H54 (cell line): Measurements from ENCODE around the gene CD63.
A peak's percentile ranks its signal among the peaks of the same experiment; 100 is the strongest.

ENCODE experiments used
- DNase-seq: peaks from one replicate; pipeline ENCODE4 v3.0.0; 2011; ENCODE audit warnings: low spot score, mixed read lengths; ENCODE audit not compliant: insufficient read length
- FAIRE-seq: peaks from 3 replicates; lab custom pipeline; 2011; peaks lifted over from hg19 to GRCh38; lab: Jason Lieb, UNC
- POLR2A ChIP-seq: IDR thresholded peaks from 2 replicates; pipeline ENCODE4 v1.6.1; 2011; ENCODE audit warnings: low read depth, mild to moderate bottlenecking, low read length

The CD63 gene

DNA sequence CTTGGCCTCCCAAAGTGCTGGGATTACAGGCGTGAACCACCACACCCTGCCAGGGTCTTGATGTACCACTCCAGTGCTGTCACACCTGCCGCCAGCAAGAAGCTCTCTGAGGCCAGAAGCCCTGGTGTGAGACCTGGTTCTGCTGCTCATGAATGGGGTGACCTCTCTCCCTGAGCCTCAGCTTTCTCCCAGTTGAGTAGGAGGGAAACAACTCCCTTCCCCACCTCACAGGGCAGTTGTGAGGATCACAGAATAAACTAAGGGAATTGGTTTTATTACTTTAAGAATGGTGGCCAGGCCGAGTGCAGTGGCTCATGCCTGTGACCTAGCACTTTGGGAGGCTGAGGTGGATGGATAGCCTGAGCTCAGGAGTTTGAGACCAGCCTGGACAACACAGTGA lies 5.8 kb upstream of the CD63 start:
- TF ChIP-seq POLR2A = no peak
- DNase-seq (no peak), FAIRE-seq (no peak)

DNA sequence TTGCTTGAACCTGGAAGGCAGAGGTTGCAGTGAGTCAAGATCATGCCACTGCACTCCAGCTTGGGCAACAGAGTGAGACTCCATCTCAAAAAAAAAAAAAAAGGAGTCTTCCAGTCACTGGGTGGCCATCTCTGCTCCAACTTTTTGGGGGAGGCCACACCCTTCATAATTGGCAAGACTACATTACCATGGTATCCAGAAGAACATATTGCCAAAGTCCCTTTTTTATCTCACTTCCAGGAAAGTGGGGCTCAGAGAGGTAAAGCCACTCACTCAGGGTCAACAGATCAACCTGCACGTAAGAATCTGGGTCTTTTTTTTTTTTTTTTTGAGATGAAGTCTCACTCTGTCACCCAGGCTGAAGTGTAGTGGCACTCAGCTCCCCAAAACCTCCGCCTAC lies 5.0 kb upstream of the CD63 start:
- DNase-seq (no peak), FAIRE-seq (no peak)
- TF ChIP-seq POLR2A = no peak

DNA sequence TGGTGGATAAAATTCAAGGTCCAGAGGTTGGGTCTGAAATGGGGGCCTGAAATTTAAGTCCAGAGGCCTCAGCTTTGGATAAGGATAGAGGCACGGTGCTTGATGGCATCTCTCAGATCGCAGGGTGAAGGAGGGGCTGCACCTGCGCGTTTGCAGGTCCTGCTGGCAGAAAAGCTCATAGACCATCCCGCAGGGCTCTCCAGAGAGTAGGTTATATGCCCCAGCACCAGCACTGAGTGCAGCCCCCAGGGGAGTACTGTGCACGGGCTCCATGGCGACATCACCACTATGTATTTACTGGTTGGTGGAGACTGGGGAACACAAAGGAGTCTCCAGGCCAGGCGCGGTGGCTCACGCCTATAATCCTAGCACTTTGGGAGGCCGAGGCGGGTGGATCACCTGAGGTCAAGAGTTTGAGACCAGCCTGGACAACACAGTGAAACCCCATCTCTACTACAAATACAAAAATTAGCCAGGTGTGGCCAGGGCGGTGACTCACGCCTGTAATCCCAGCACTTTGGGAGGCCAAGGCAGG lies 4.3 kb upstream of the CD63 start:
- FAIRE-seq (no peak), DNase-seq (no peak)
- TF ChIP-seq POLR2A = no peak

DNA sequence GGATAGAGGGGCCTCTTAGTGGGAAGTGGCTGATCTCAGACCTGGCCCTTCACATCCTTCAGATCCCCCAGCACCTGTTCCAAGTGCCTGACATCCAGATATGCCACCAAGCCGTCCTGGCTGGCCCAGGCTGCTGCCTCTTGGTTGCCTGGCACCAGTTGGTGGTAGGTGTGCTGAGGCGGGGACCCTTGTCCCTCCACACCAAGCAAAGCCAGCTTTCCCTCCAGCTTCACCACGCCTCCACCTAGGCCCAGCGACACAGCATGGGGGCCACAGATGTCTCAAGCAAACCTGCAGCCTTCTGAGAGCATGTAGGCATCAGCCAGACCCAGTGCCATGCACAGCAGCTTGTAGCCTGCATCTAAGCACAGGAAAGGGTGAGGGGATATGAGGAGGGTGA lies 3.5 kb upstream of the CD63 start:
- no peak for TF ChIP-seq POLR2A
- no peak for FAIRE-seq
- no peak for DNase-seq

DNA sequence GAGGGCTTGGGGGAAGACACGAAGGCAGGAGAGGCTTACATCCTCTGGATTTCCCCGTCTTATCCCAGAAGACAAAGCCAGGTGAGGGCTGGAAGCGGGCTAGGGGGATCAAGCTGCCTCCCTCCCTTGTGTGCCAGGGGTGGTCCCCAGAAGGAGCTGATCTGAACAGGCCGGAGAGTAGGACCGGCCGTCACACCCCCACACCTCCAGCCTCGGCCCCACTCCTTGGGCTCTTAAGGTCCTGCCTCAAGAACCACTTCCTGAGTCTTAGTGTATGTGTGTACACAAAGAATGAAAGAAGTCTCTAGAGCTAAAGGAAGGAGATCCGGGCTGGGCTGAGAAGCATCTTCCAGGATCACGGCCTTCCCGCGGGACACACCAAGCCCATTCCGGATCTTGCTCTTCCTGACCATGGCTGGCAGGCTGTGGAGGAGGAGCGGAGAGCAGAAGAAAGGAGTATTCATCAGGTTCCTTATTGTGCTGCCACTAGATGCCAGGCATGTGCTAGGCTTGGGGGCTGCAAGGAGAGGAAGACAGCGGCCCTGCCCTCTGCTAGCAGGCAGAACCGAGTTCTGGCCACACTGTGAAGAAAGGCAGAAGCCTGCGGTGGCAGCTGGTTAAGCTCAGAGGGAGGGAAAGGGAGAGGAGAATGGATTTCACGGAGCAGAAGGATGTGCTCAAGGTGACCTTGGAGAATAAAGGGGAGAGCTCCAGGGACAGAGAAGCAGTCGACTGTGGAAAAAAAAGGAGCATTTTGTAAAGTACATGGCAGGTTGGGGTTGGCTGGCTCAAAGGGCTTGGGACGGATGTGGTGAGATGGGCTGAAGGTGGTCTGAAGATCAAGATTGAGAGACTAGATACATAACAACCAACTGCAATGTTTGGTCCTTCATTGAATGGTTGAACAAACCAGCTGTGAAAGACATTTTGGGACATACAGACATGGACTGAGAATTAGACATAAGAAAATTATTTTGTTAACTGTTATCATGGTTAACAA lies 1.3 kb upstream of the CD63 start:
- FAIRE-seq (no peak), DNase-seq (peak; percentile 55)
- TF ChIP-seq POLR2A = no peak

DNA sequence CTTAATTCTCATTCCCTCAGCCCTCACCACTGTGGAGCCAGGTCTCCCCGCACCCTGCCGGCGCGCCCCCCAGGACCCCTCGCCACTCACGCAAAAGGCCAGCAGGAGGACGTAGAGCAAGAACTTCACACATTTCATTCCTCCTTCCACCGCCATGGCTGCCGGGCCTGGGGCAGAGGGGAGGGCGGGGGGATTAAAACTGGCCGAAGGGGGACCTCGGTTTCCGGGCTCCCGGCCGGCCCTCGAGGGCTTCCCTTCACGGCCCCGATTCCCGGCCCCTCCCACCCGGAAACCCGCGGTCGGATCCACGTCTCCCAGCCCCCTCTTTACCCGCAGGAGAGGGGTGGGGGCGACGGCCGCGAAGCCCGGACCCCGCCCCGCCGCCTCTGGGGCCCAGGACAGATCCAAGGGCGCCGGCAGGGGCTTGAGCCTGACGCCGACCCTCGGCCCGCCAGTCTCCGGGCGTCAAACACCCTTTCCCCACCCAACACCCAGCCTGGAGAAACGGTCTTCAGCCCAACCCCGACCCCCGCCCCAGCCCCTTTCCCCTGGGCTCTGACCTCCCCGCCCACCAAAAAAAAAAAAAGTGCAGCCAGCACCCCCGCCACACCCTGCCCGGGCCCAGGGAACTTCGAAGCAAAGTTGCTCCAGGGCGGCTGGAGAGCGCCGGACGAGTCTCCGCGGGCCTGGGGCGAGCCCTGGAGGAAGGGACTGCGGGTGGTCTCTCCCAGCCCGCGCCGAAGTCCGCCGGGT lies 447 bp downstream of the CD63 start:
- no peak for TF ChIP-seq POLR2A
- DNase-seq (no peak), FAIRE-seq (no peak)

DNA sequence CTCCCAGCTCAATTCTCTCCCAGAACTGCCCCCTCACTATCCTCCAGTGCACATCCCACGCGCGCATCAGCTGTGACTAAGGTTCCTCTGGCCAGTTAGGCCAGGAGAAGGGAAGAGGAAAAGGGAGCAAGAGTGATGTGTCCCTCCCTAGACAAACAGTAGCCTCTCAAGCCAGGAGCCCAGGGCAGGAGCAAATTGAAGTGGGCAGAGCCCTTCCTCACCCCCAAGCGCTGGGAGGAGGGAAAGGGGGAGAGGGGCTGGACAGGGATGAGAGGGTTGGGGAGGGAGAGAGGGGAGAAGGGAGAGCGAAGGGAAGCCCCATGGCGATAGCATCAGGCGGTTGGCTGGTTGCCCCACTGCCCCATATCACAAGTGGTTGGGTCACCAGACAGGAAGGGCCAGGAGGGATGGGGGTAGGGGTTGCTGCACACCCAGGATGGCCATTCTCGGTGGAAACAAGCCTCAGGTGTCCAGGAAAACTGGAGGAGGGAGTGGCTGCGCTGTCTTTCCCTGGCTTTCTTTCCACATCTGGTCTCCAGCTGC lies 1.1 kb downstream of the CD63 start:
- FAIRE-seq = no peak

DNA sequence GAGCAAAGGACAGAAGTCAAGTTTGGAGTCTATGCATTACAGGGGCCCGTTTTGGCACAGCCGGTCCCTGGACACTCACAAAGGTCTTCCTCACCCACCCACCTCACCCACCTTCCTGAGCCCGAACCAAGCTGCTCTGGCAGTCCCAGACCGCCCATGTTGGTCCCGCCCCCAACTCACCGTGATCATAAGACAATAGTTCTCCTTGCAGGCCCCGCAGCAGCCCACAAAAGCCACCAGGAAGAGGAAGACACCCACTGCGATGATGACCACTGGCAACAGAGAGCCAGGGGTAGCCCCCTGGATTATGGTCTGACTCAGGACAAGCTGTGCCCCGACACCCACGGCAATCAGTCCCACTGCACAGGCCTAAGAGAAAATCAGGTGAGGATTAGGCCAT lies 1.8 kb downstream of the CD63 start:
- no peak for DNase-seq
- no peak for FAIRE-seq
- no peak for TF ChIP-seq POLR2A

More for the DNA sequence above, 1.1 kb downstream of the CD63 start:
- TF ChIP-seq POLR2A = no peak
- DNase-seq = no peak

DNA sequence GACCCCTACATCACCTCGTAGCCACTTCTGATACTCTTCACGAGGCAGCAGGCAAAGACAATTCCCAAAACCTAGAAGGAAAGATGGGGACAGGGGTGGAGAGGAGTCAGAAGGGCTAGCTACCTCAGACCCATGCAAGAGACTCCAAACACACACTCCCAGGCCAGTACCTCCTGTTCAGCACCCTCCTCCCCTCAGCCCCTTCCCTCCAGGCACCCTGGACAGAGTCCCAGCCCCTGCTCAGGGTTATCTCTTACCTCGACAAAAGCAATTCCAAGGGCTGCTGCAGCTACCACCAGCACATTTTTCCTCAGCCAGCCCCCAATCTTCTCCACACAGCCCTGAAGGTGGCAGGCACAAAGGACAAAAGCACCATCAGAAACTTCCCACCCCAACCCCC lies 3.3 kb downstream of the CD63 start:
- FAIRE-seq = no peak
- no peak for TF ChIP-seq POLR2A

DNA sequence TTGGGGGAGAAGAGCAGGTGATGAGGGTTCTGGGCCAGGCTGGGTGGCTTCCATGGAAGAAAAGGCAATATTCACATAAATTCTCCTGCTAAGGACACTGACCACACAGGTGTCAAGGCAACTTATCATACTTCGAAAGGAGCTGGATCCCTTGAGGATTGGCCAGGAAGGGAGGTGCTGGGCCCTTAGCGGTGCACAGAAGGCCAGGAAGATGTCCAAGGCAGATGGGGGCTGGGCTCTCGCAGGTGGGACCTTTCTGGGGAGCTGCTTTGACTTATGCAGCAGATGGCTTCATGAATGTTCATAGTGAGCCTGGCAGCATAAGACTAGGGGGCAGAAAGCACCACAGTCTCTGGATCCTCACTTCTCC lies 3.9 kb downstream of the CD63 start:
- FAIRE-seq (no peak), DNase-seq (no peak)
- no peak for TF ChIP-seq POLR2A

More for the DNA sequence above, 3.3 kb downstream of the CD63 start:
- DNase-seq = no peak

DNA sequence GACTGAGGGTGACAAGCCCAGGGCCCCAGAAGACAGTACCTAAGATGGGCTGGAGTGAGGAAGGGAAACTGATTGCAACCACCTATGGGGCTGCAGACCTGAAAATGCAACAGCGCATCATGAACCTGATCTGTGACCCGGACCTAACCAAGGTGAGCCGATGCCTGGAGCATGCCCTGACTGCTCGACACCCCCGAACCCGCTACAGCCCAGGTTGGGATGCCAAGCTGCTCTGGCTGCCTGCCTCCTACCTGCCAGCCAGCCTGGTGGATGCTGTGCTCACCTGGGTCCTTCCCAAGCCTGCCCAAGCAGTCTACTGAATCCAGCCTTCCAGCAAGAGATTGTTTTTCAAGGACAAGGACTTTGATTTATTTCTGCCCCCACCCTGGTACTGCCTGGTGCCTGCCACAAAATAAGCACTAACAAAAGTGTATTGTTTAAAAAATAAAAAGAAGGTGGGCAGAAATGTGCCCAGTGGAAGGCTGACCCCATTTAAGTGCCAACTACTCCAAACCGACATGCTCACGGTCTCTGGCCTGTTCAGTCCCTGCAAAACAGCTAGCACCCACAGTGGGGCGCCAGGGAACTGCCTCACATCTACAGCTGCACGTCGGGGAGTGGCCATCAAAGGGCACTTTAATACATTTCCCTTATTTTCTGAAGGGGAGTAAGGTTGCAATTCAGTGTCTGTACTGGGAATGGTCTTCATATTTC lies 4.4 kb downstream of the CD63 start:
- DNase-seq (no peak), FAIRE-seq (no peak)
- TF ChIP-seq POLR2A = no peak

DNA sequence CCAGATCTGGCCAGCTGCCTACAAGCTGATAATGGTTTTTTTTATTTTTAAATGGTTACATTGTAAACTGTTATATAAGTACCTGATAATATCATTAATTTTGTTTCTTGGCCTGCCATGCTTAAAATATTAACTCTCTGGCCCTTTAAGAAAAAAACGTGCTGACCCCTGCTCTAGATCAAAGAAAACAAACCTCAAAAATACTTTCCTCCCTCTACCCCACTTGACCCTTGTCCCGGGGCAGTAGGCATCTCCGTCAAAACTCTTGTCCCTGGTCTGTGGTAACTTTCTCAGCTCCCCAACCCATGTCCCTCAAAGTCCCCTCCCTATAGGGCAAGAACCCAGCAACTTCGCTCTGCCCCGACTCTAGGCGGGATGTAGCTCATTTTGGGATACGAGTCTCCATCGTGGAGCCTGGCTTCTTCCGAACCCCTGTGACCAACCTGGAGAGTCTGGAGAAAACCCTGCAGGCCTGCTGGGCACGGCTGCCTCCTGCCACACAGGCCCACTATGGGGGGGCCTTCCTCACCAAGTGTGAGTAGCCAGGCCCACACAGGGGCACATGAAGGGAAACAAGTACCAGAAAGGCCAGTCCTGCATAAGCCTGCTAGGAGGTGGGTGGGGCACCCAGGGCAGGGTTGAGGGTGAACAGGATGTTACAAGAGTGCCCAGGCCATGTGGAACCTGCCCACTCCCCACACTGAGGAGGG lies 5.1 kb downstream of the CD63 start:
- FAIRE-seq (no peak), DNase-seq (no peak)
- no peak for TF ChIP-seq POLR2A

DNA sequence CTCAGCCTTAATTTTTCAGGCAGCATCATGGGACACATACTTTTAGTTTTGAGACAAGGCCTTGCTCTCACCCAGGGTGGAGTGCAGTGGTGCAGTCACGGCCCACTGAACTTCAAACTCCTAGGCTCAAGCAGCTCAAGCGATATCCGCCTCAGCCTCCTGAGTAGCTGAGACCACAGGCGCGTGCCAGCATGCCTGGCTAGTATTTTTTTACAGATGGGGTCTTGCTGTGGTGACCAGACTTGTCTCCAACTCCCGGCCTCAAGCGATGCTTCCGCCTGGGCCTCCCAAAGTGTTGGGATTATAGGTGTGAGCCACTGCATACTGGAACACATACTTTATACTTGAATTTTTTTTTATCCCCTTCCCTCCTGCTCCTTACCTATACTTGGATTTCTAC lies 5.9 kb downstream of the CD63 start:
- DNase-seq (no peak), FAIRE-seq (no peak)
- TF ChIP-seq POLR2A = no peak
